Measurements from ENCODE around the gene DAGLB.

GRCh38 chr7:6384327-6384726 is 63.4 kb downstream of the DAGLB start:
- no peak for TF ChIP-seq POLR2A (IDR thresholded peaks at IDR 0.05; ENCODE audit: low read length)
- no peak for TF ChIP-seq GATA1 (IDR thresholded peaks at IDR 0.05; ENCODE audit: low read depth, low read length)

Measured in erythroblast (primary cell).